Measurements from ENCODE around the gene OR2V1. TPM values are rescaled to one million over a fixed set of nuclear protein-coding genes. Genes with fewer than 3 reads are reported as not detected.

OR2V1 gene
- total and polyA plus RNA-seq, 8 donors, result not detected

DNA sequence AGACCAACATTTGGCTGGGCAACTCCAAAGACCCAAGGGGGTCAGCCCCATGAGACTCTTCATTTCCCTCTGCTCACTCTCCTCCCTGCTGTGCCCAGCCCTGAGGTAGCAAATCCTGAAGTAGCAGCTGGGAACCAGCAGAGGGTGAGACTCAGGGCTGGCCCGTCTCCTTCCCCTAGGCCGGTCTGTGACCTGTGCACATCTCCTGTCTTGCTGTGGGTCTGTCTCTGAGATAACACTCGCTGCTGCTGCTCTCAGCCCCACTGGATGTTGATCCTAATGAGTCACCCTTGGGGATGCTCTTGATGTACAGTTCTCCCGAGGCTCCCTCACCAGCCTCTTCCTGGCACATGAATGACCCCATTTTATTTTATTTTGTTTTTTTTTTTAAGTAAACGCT, 7.3 kb upstream of the OR2V1 start:
- TF ChIP-seq, protein P1, sequence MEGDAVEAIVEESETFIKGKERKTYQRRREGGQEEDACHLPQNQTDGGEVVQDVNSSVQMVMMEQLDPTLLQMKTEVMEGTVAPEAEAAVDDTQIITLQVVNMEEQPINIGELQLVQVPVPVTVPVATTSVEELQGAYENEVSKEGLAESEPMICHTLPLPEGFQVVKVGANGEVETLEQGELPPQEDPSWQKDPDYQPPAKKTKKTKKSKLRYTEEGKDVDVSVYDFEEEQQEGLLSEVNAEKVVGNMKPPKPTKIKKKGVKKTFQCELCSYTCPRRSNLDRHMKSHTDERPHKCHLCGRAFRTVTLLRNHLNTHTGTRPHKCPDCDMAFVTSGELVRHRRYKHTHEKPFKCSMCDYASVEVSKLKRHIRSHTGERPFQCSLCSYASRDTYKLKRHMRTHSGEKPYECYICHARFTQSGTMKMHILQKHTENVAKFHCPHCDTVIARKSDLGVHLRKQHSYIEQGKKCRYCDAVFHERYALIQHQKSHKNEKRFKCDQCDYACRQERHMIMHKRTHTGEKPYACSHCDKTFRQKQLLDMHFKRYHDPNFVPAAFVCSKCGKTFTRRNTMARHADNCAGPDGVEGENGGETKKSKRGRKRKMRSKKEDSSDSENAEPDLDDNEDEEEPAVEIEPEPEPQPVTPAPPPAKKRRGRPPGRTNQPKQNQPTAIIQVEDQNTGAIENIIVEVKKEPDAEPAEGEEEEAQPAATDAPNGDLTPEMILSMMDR (IDR thresholded peaks at IDR 0.05), result no peak
- TF ChIP-seq POLR2A (IDR thresholded peaks at IDR 0.05), result no peak
- TF ChIP-seq EP300 (IDR thresholded peaks at IDR 0.05), result no peak
- no peak for TF ChIP-seq POLR2AphosphoS5 (IDR thresholded peaks at IDR 0.05)
- intact Hi-C loops (cut with DNase I; ENCODE audit: low total_unique reads), result no loop called here
- no peaks in the 10 kb centered on the region for H3K36me3 ChIP-seq
- DNase-seq, result no peak
- WGBS, 5 donors, result 43 to 80% (median 55%) methylated on average over 5 of the region's 5 CpGs
- H3K4me3 ChIP-seq, result no peak overlapping the region
- no peak overlapping the region for H3K27ac ChIP-seq
- peaks cover 0 to 14% (median 12%) of the 10 kb centered on the region in 4 donors for H3K9me3 ChIP-seq
- H3K4me1 ChIP-seq, result no peaks in the 10 kb centered on the region
- peaks cover 0 to 23% (median 7%) of the 10 kb centered on the region in 3 donors for H3K27me3 ChIP-seq

DNA sequence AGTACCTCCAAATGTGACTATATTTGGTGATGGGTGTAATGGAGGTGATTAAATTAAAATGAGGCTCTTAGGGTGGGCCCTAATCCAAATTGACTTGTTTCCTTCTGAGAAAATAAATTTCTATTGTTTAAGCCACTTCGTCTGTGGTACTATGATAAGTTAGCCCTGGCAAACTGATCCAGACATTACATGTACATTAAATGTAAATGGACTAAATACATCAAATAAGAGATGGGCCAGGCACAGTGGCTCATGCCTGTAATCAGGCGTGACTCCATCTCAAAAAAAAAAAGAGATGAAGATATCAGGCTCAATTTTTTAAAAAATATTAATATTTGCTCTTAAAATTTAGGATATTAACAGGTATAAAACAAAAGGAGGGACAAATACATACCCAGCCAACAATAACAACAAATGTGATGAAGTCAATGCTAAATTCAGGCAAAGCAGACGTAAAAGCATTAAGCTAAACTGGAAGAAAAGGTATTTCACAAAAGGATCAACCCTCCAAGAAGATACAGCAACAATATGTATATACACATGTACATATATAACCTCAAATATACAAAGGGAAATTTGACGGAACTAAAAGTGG, 5.5 kb upstream of the OR2V1 start:
- Histone ChIP-seq H3K4me1 (no peaks in the 10 kb centered on the region), H3K4me3 (no peak overlapping the region), H3K9me3 (peaks cover 0 to 14% (median 12%) of the 10 kb centered on the region in 4 donors), H3K36me3 (no peaks in the 10 kb centered on the region), H3K27ac (no peak overlapping the region), H3K27me3 (peaks cover 0 to 18% (median 17%) of the 10 kb centered on the region in 3 donors)
- WGBS, 5 donors, result 84 to 88% (median 86%) methylated on average over 4 of the region's 4 CpGs
- TF ChIP-seq EP300 (IDR thresholded peaks at IDR 0.05) (no peak), POLR2AphosphoS5 (IDR thresholded peaks at IDR 0.05) (no peak), POLR2A (IDR thresholded peaks at IDR 0.05) (no peak)
- TF ChIP-seq, protein P1 (IDR thresholded peaks at IDR 0.05), result no peak
- intact Hi-C loops (cut with DNase I; ENCODE audit: low total_unique reads), result no loop called here
- no peak for DNase-seq

- WGBS, 5 donors, result 75 to 82% (median 79%) methylated on average over 6 of the region's 6 CpGs
- no peaks in the 10 kb centered on the region for H3K36me3 ChIP-seq
- no peak for TF ChIP-seq POLR2A (IDR thresholded peaks at IDR 0.05)
- TF ChIP-seq, protein P1 (IDR thresholded peaks at IDR 0.05), result no peak
- TF ChIP-seq EP300 (IDR thresholded peaks at IDR 0.05), result no peak
- no peak for TF ChIP-seq POLR2AphosphoS5 (IDR thresholded peaks at IDR 0.05)
- DNase-seq, result no peak
- peaks cover 0 to 14% (median 12%) of the 10 kb centered on the region in 4 donors for H3K9me3 ChIP-seq
- H3K4me3 ChIP-seq, result no peak overlapping the region
- H3K27ac ChIP-seq, result no peak overlapping the region
- peaks cover 0 to 34% (median 17%) of the 10 kb centered on the region in 3 donors for H3K27me3 ChIP-seq
- intact Hi-C loops (cut with DNase I; ENCODE audit: low total_unique reads), result no loop called here
- no peaks in the 10 kb centered on the region for H3K4me1 ChIP-seq
These were observed 3.3 kb upstream of the OR2V1 start for GRCh38 chr5:181134259-181134658.

DNA sequence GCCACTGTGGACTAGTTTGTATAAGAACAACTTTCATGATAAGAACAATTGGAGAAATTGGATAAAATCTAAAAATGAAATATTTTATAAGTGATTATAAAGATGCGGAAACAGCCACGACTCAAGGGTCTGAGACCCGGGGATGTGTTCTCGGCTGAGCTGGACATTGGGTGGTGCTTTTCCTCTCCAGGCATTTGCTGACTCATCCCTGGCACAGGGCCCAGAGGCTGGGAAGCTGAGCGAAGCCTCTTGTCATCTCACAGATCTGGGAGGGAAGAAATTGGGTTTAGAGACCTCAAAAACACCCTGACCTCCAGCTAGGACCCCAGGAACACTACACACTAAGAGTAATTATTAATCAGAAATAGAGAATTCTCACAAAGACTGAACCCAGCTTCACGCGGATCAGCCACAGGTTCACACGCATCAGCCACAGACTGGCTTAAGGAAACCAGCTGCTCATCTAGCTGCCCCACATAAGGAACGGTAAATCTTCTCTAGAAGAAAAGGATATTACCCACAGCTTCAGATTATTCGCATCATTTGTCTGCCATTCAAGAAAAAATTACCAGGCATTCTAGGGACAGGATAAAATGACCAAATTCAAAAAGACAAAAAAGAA, 2.8 kb upstream of the OR2V1 start:
- H3K27ac ChIP-seq, result no peak overlapping the region
- H3K4me1 ChIP-seq, result no peaks in the 10 kb centered on the region
- no peaks in the 10 kb centered on the region for H3K36me3 ChIP-seq
- H3K27me3 ChIP-seq, result peaks cover 0 to 39% (median 23%) of the 10 kb centered on the region in 3 donors
- peak; percentile 19 to 40 for DNase-seq
- TF ChIP-seq POLR2AphosphoS5 (IDR thresholded peaks at IDR 0.05), result no peak
- TF ChIP-seq POLR2A (IDR thresholded peaks at IDR 0.05), result no peak
- TF ChIP-seq, protein P1 (IDR thresholded peaks at IDR 0.05), result no peak
- no peak for TF ChIP-seq EP300 (IDR thresholded peaks at IDR 0.05)
- WGBS, 5 donors, result 66 to 81% (median 77%) methylated on average over 10 of the region's 10 CpGs
- intact Hi-C loops (cut with DNase I; ENCODE audit: low total_unique reads), result no loop called here
- no peak overlapping the region for H3K4me3 ChIP-seq
- peaks cover 0 to 14% (median 12%) of the 10 kb centered on the region in 4 donors for H3K9me3 ChIP-seq
